PC-3 (cell line): ENCODE results near the gene BLM. TPM values are rescaled to one million over a fixed set of nuclear protein-coding genes. Genes with fewer than 3 reads are reported as not detected.

Experiments used
- ATAC-seq: fragments of 200-7000 bp; cut with Tn5 transposase; 2 replicates; pipeline ENCODE4 v1.9.1; 2020; ENCODE audit warnings: mild to moderate bottlenecking, moderate library complexity
- BruUV-seq: library from RNA; stranded (reverse); fragments of 400-500 nt; replicated peaks from 2 replicates; lab custom pipeline; 2021; lab: Mats Ljungman, UMichigan
- CTCF ChIA-PET: fragments of 300-600 bp; sonication (Branson Sonifier 250); formaldehyde crosslinking; loops from one replicate; lab custom pipeline; 2022; ENCODE audit warnings: antibody characterized with exemption; lab: Charles Lee
- POLR2A ChIA-PET: fragments of 300-600 bp; sonication (Branson Sonifier 250); formaldehyde crosslinking; loops from one replicate; lab custom pipeline; 2022; ENCODE audit warnings: antibody characterized with exemption; ENCODE audit not compliant: unreplicated experiment; lab: Charles Lee
- DNase-seq: peaks from one replicate; pipeline ENCODE4 v3.0.0-alpha.2; 2015
- H2AFZ ChIP-seq: fragments of 300-600 bp; sonication (generic); 2 replicates; pipeline ENCODE4 v1.6.0; 2016; ENCODE audit warnings: antibody characterized with exemption, low read length
- H3F3A ChIP-seq: fragments of 300-600 bp; sonication (generic); one replicate; pipeline ENCODE4 v1.6.0; 2017; ENCODE audit warnings: antibody characterized with exemption, low read length, control low read depth, mild to moderate bottlenecking; ENCODE audit not compliant: unreplicated experiment
- H3K27ac ChIP-seq: fragments of 300-600 bp; sonication (generic); 2 replicates; pipeline ENCODE4 v1.5.1; 2016; ENCODE audit warnings: mild to moderate bottlenecking, low read length
- H3K27me3 ChIP-seq: fragments of 300-600 bp; sonication (generic); 2 replicates; pipeline ENCODE4 v1.6.1; 2016; ENCODE audit warnings: low read length, mixed read lengths
- H3K36me3 ChIP-seq: fragments of 300-600 bp; sonication (generic); 2 replicates; pipeline ENCODE4 v1.6.1; 2016; ENCODE audit warnings: low read depth, mixed run types, low read length, mixed read lengths
- H3K4me1 ChIP-seq: fragments of 300-600 bp; sonication (generic); 2 replicates; pipeline ENCODE4 v1.5.1; 2016; ENCODE audit warnings: low read length; ENCODE audit not compliant: insufficient read depth
- H3K4me2 ChIP-seq: fragments of 300-600 bp; sonication (generic); 2 replicates; pipeline ENCODE4 v1.6.0; 2016; ENCODE audit warnings: low read length
- H3K4me3 ChIP-seq: fragments of 300-600 bp; sonication (generic); 2 replicates; pipeline ENCODE4 v1.5.1; 2016; ENCODE audit warnings: mild to moderate bottlenecking, low read length, mixed read lengths
- H3K79me2 ChIP-seq: fragments of 300-600 bp; sonication (generic); 2 replicates; pipeline ENCODE4 v1.6.1; 2017; ENCODE audit warnings: low read length, mixed read lengths
- H3K9ac ChIP-seq: fragments of 300-600 bp; sonication (generic); 2 replicates; pipeline ENCODE4 v1.6.0; 2016; ENCODE audit warnings: mild to moderate bottlenecking, low read length
- H3K9me2 ChIP-seq: fragments of 300-600 bp; sonication (generic); replicated peaks from 2 replicates; pipeline ENCODE4 v1.6.1; 2016; ENCODE audit warnings: mixed run types, low read length, mixed read lengths
- H3K9me3 ChIP-seq: fragments of 300-600 bp; sonication (generic); 2 replicates; pipeline ENCODE4 v1.6.1; 2016; ENCODE audit warnings: low read length, mixed read lengths
- H4K20me1 ChIP-seq: fragments of 300-600 bp; sonication (generic); 2 replicates; pipeline ENCODE4 v1.6.1; 2016; ENCODE audit warnings: low read length, mixed read lengths
- EZH2 ChIP-seq: fragments of 300-600 bp; sonication (generic); IDR thresholded peaks from one replicate; pipeline ENCODE4 v1.6.1; 2017; ENCODE audit warnings: antibody characterized with exemption, mild to moderate bottlenecking, low read length; ENCODE audit not compliant: unreplicated experiment
- EZH2phosphoT487 ChIP-seq: fragments of 300-600 bp; sonication (generic); IDR thresholded peaks from 2 replicates; pipeline ENCODE4 v1.6.1; 2018; ENCODE audit warnings: mild to moderate bottlenecking, antibody characterized with exemption, low read length, borderline replicate concordance
- intact Hi-C: fragments of 100-400 bp; cut with micrococcal nuclease; formaldehyde crosslinking; loops from 2 replicates; pipeline ENCODE4 v1.9.0; 2023
- total RNA-seq: library from RNA; depleted of rRNA; stranded (reverse); fragments of >200 nt; gene quantifications from 2 replicates; pipeline ENCODE4 v1.2.3, GENCODE V29; 2014
- TF ChIP-seq, protein P1 (sequence below): fragments of 300-600 bp; sonication (generic); conservative IDR thresholded peaks from 2 replicates; pipeline ENCODE4 v1.5.1; 2017; ENCODE audit warnings: antibody characterized with exemption, low read depth, mild to moderate bottlenecking, low read length

Gene BLM
- total RNA-seq, 1 experiment from 2014 or later = 18.7 TPM

DNA sequence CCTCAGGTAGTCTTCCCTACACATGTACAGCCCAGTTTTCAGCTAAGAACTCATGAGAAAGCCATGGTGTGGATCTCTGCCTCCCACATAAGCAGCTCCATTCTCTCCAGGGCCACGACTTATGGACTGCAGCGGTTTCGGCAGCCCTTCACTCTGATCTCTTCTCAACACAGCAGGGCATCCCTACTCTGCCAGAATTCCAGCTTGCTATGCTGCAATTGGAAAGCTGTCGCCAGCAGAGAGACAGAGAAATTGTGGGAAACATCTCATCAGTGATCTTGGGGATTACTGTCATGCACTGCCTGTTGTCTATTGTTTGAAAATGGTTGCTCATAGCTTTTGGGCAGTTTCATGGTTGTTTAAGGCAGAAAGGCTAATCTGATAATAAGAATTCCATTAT, 11.9 kb upstream of the BLM start:
- CTCF ChIA-PET = no interaction called here
- no peak for TF ChIP-seq EZH2phosphoT487
- no peak for TF ChIP-seq EZH2
- TF ChIP-seq, protein P1, sequence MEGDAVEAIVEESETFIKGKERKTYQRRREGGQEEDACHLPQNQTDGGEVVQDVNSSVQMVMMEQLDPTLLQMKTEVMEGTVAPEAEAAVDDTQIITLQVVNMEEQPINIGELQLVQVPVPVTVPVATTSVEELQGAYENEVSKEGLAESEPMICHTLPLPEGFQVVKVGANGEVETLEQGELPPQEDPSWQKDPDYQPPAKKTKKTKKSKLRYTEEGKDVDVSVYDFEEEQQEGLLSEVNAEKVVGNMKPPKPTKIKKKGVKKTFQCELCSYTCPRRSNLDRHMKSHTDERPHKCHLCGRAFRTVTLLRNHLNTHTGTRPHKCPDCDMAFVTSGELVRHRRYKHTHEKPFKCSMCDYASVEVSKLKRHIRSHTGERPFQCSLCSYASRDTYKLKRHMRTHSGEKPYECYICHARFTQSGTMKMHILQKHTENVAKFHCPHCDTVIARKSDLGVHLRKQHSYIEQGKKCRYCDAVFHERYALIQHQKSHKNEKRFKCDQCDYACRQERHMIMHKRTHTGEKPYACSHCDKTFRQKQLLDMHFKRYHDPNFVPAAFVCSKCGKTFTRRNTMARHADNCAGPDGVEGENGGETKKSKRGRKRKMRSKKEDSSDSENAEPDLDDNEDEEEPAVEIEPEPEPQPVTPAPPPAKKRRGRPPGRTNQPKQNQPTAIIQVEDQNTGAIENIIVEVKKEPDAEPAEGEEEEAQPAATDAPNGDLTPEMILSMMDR = no peak

DNA sequence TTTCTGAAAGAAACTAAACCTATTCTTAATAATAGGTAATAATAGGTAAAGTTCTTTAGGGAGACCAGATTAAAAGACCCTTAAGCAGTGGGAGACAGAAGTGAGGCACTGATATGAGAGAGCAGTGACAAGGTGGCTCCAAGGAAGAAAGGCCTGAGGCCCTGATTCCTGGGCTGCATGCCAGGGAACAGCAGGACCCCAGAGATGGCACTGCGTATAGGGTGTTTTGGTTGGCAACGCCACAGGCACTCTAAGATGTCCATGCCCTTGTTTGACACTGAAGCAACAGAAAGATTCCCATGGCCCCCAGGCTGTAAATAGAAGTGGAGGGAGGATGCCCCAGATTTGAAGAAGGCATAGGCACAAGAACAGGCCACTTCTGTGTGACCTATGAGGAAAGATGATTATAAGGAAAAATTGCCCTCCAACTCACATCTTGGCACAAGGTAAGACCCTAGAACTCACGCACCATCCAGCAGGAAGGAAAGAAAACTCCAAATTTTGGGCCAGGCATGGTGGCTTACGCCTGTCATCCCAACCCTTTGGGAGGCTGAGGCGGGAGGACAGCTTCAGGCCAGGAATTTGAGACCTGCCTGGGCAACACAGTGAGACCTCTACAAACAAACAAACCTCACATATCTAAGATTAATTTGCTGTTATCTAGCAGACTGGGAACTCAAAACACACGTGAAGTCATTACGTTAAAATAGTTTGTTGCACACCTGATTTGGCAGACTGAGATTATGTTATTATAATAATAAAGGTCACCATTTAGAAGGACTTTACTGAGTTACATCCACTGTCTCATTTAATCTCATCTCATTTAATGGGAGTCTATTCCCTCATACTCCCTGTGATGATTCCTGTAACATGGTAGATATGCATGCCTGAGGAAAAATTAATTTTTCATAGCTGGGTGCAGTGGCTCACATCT, 10.5 kb upstream of the BLM start:
- Histone ChIP-seq H3K27ac (no peak overlapping the region), H3K79me2 (no peaks in the 10 kb centered on the region), H3K9me2 (no peaks in the 10 kb centered on the region), H3K4me2 (no peak overlapping the region), H3K36me3 (no peaks in the 10 kb centered on the region), H3F3A (no peaks in the 10 kb centered on the region), H2AFZ (no peak overlapping the region), H3K4me1 (no peaks in the 10 kb centered on the region), H4K20me1 (no peaks in the 10 kb centered on the region), H3K9me3 (no peaks in the 10 kb centered on the region), H3K9ac (no peak overlapping the region), H3K27me3 (no peaks in the 10 kb centered on the region), H3K4me3 (no peak overlapping the region)
- BruUV-seq = no TSS peak
- intact Hi-C loops = no loop called here
- TF ChIP-seq, protein P1 = no peak
- no peak for TF ChIP-seq EZH2phosphoT487
- ATAC-seq (no peak), DNase-seq (no peak)
- POLR2A ChIA-PET = no interaction called here
- CTCF ChIA-PET = no interaction called here

More for the DNA sequence above, 11.9 kb upstream of the BLM start:
- no peak for DNase-seq
- Histone ChIP-seq H3K27me3 (no peaks in the 10 kb centered on the region), H3K4me1 (no peaks in the 10 kb centered on the region), H3K9ac (no peak overlapping the region), H3K79me2 (no peaks in the 10 kb centered on the region), H2AFZ (no peak overlapping the region), H3K36me3 (no peaks in the 10 kb centered on the region), H3K9me3 (no peaks in the 10 kb centered on the region), H3K9me2 (no peaks in the 10 kb centered on the region), H4K20me1 (no peaks in the 10 kb centered on the region), H3K4me3 (no peak overlapping the region), H3F3A (no peaks in the 10 kb centered on the region), H3K4me2 (no peak overlapping the region), H3K27ac (no peak overlapping the region)
- no TSS peak for BruUV-seq
- ATAC-seq = no peak
- POLR2A ChIA-PET = no interaction called here
- intact Hi-C loops = no loop called here

DNA sequence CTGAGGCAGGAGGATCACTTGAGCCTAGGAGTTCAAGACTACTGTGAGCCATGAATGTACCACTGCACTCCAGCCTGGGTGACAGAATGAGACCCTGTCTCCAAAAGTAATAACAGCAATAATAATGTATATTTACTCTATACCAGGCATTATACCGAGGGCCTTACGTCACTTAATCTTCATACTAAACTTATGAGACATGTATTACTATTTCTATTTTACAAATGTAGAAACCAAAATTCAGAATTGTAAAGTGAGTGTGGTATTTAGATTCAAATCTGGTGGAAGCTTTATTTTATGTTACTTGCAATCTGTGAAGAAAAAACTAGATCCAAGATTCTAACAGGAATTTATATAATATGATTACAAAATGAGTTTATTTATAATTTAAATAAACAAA, 9.7 kb upstream of the BLM start:
- Histone ChIP-seq H4K20me1 (no peaks in the 10 kb centered on the region), H3K79me2 (no peaks in the 10 kb centered on the region), H3K4me1 (no peaks in the 10 kb centered on the region), H3F3A (no peaks in the 10 kb centered on the region), H3K9me3 (no peaks in the 10 kb centered on the region), H3K4me3 (no peak overlapping the region), H3K9me2 (no peaks in the 10 kb centered on the region), H3K4me2 (no peak overlapping the region), H2AFZ (no peak overlapping the region), H3K9ac (no peak overlapping the region), H3K27ac (no peak overlapping the region), H3K36me3 (no peaks in the 10 kb centered on the region), H3K27me3 (no peaks in the 10 kb centered on the region)
- CTCF ChIA-PET = no interaction called here
- intact Hi-C loops = no loop called here
- POLR2A ChIA-PET = no interaction called here
- TF ChIP-seq EZH2 = no peak
- no peak for TF ChIP-seq EZH2phosphoT487
- TF ChIP-seq, protein P1 = no peak
- BruUV-seq = no TSS peak
- DNase-seq = no peak
- no peak for ATAC-seq
